ENCODE results near the gene CCKAR. TPM values are rescaled to one million over a fixed set of nuclear protein-coding genes. Genes with fewer than 3 reads are reported as not detected.

The CCKAR gene
- total RNA-seq, result under 1 TPM in 1 of 4 donors, not detected in 3; 0.29 TPM
- polyA plus RNA-seq, result not detected
- long read RNA-seq, donor 1, result 0 reads
- long read RNA-seq, donor 2, result 0 reads
- long read RNA-seq, donor 3, result 0 reads
- long read RNA-seq, donor 4, result 0 reads

GRCh38 chr4:26490111-26490959 is at the start of gene CCKAR:
CCKAR (minus strand) TSS chr4:26490484; CDS start chr4:26490267, 217 bp downstream.
- WGBS, result 55% methylated on average over 24 of the region's 24 CpGs

GRCh38 chr4:26533685-26534084 is 43.4 kb upstream of the CCKAR start:
- H3K27me3 ChIP-seq (ENCODE audit: control insufficient read depth, insufficient read depth), result no peaks in the 10 kb centered on the region
- ATAC-seq, result no peak
- no peak overlapping the region for H3K4me3 ChIP-seq (ENCODE audit: low read length)
- no peak for DNase-seq
- WGBS, result 86% methylated on average over 2 of the region's 2 CpGs
- no peak overlapping the region for H3K27ac ChIP-seq (ENCODE audit: low read length)
- intact Hi-C loops (cut with DNase I), result no loop called here
- H3K4me1 ChIP-seq (ENCODE audit: control insufficient read depth, insufficient read depth, low read length), result no peaks in the 10 kb centered on the region
- no peaks in the 10 kb centered on the region for H3K9me3 ChIP-seq (ENCODE audit: control insufficient read depth, low read length)

More at GRCh38 chr4:26490111-26490959, at the start of gene CCKAR:
- no peak within 1 kb of the TSS for H3K4me3 ChIP-seq (ENCODE audit: low read length)
- no peak within 1 kb of the TSS for H3K27ac ChIP-seq (ENCODE audit: low read length)
- H3K4me1 ChIP-seq (ENCODE audit: control insufficient read depth, insufficient read depth, low read length), result no peaks in the 10 kb centered on the region
- intact Hi-C loops (cut with DNase I), result no loop called here
- no peaks in the 10 kb centered on the region for H3K9me3 ChIP-seq (ENCODE audit: control insufficient read depth, low read length)
- no peak for ATAC-seq
- no peak for DNase-seq
- no peaks in the 10 kb centered on the region for H3K27me3 ChIP-seq (ENCODE audit: control insufficient read depth, insufficient read depth)

- Histone ChIP-seq H3K27me3 (ENCODE audit: control insufficient read depth, insufficient read depth) (no peaks in the 10 kb centered on the region), H3K9me3 (ENCODE audit: control insufficient read depth, low read length) (no peaks in the 10 kb centered on the region), H3K27ac (ENCODE audit: low read length) (no peak overlapping the region), H3K4me3 (ENCODE audit: low read length) (no peak overlapping the region), H3K4me1 (ENCODE audit: control insufficient read depth, insufficient read depth, low read length) (no peaks in the 10 kb centered on the region)
- WGBS, result 61% methylated on average over 5 of the region's 5 CpGs
- intact Hi-C loops (cut with DNase I), result no loop called here
- ATAC-seq (no peak), DNase-seq (no peak)
Measured at GRCh38 chr4:26531491-26532116, 41.3 kb upstream of the CCKAR start.

- Histone ChIP-seq H3K4me1 (ENCODE audit: control insufficient read depth, insufficient read depth, low read length) (no peaks in the 10 kb centered on the region), H3K4me3 (ENCODE audit: low read length) (no peak overlapping the region), H3K27ac (ENCODE audit: low read length) (no peak overlapping the region), H3K27me3 (ENCODE audit: control insufficient read depth, insufficient read depth) (no peaks in the 10 kb centered on the region), H3K9me3 (ENCODE audit: control insufficient read depth, low read length) (no peaks in the 10 kb centered on the region)
- no peak for DNase-seq
- intact Hi-C loops (cut with DNase I), result no loop called here
- 91% methylated on average over 5 of the region's 5 CpGs for WGBS
- ATAC-seq, result no peak
Measured at GRCh38 chr4:26530099-26530498, 39.8 kb upstream of the CCKAR start.

- H3K4me3 ChIP-seq (ENCODE audit: low read length), result no peak overlapping the region
- DNase-seq, result no peak
- H3K27ac ChIP-seq (ENCODE audit: low read length), result no peak overlapping the region
- no peaks in the 10 kb centered on the region for H3K4me1 ChIP-seq (ENCODE audit: control insufficient read depth, insufficient read depth, low read length)
- intact Hi-C loops (cut with DNase I), result no loop called here
- WGBS, result 57% methylated on average over 5 of the region's 5 CpGs
- no peak for ATAC-seq
- no peaks in the 10 kb centered on the region for H3K27me3 ChIP-seq (ENCODE audit: control insufficient read depth, insufficient read depth)
- no peaks in the 10 kb centered on the region for H3K9me3 ChIP-seq (ENCODE audit: control insufficient read depth, low read length)
Measured at GRCh38 chr4:26529479-26529878, 39.2 kb upstream of the CCKAR start.

- Histone ChIP-seq H3K4me3 (ENCODE audit: low read length) (no peak overlapping the region), H3K4me1 (ENCODE audit: control insufficient read depth, insufficient read depth, low read length) (no peaks in the 10 kb centered on the region), H3K27ac (ENCODE audit: low read length) (no peak overlapping the region), H3K9me3 (ENCODE audit: control insufficient read depth, low read length) (no peaks in the 10 kb centered on the region), H3K27me3 (ENCODE audit: control insufficient read depth, insufficient read depth) (no peaks in the 10 kb centered on the region)
- 86% methylated on average over 4 of the region's 4 CpGs for WGBS
- ATAC-seq (no peak), DNase-seq (no peak)
- intact Hi-C loops (cut with DNase I), result no loop called here
Measured at GRCh38 chr4:26525771-26526150, 35.5 kb upstream of the CCKAR start.

GRCh38 chr4:26525136-26525770 is 35.0 kb upstream of the CCKAR start:
- ATAC-seq (no peak), DNase-seq (no peak)
- Histone ChIP-seq H3K4me3 (ENCODE audit: low read length) (no peak overlapping the region), H3K27ac (ENCODE audit: low read length) (no peak overlapping the region), H3K27me3 (ENCODE audit: control insufficient read depth, insufficient read depth) (no peaks in the 10 kb centered on the region), H3K4me1 (ENCODE audit: control insufficient read depth, insufficient read depth, low read length) (no peaks in the 10 kb centered on the region), H3K9me3 (ENCODE audit: control insufficient read depth, low read length) (no peaks in the 10 kb centered on the region)
- 92% methylated on average over 3 of the region's 3 CpGs for WGBS
- intact Hi-C loops (cut with DNase I), result no loop called here

GRCh38 chr4:26524011-26524410 is 33.7 kb upstream of the CCKAR start:
- no peaks in the 10 kb centered on the region for H3K27me3 ChIP-seq (ENCODE audit: control insufficient read depth, insufficient read depth)
- ATAC-seq (no peak), DNase-seq (no peak)
- H3K27ac ChIP-seq (ENCODE audit: low read length), result no peak overlapping the region
- H3K4me1 ChIP-seq (ENCODE audit: control insufficient read depth, insufficient read depth, low read length), result no peaks in the 10 kb centered on the region
- H3K4me3 ChIP-seq (ENCODE audit: low read length), result no peak overlapping the region
- no peaks in the 10 kb centered on the region for H3K9me3 ChIP-seq (ENCODE audit: control insufficient read depth, low read length)
- intact Hi-C loops (cut with DNase I), result no loop called here
- 83% methylated on average over 1 of the region's 1 CpG for WGBS

- H3K9me3 ChIP-seq (ENCODE audit: control insufficient read depth, low read length), result no peaks in the 10 kb centered on the region
- no peak overlapping the region for H3K4me3 ChIP-seq (ENCODE audit: low read length)
- ATAC-seq, result no peak
- no peak overlapping the region for H3K27ac ChIP-seq (ENCODE audit: low read length)
- intact Hi-C loops (cut with DNase I), result no loop called here
- WGBS, result 68% methylated on average over 3 of the region's 3 CpGs
- no peaks in the 10 kb centered on the region for H3K4me1 ChIP-seq (ENCODE audit: control insufficient read depth, insufficient read depth, low read length)
- H3K27me3 ChIP-seq (ENCODE audit: control insufficient read depth, insufficient read depth), result no peaks in the 10 kb centered on the region
- DNase-seq, result no peak
Measured at GRCh38 chr4:26522478-26522877, 32.2 kb upstream of the CCKAR start.

GRCh38 chr4:26520728-26521450 is 30.6 kb upstream of the CCKAR start:
- intact Hi-C loops (cut with DNase I), result no loop called here
- Histone ChIP-seq H3K4me1 (ENCODE audit: control insufficient read depth, insufficient read depth, low read length) (no peaks in the 10 kb centered on the region), H3K27ac (ENCODE audit: low read length) (no peak overlapping the region), H3K9me3 (ENCODE audit: control insufficient read depth, low read length) (no peaks in the 10 kb centered on the region), H3K27me3 (ENCODE audit: control insufficient read depth, insufficient read depth) (no peaks in the 10 kb centered on the region), H3K4me3 (ENCODE audit: low read length) (no peak overlapping the region)
- WGBS, result 80% methylated on average over 7 of the region's 7 CpGs
- DNase-seq (no peak), ATAC-seq (no peak)

Measured in right cardiac atrium (tissue), 5 donors.